Endothelial cell of umbilical vein (primary cell): Measurements from ENCODE around the gene CLSTN2.

Experiments used
- MYC ChIP-seq: IDR thresholded peaks from one replicate; pipeline ENCODE4 v1.6.1; 2011; ENCODE audit warnings: mild to moderate bottlenecking, low read depth, low read length
- POLR2A ChIP-seq: IDR thresholded peaks from 2 replicates; pipeline ENCODE4 v1.6.1; 2012; ENCODE audit warnings: low read depth, mild to moderate bottlenecking, control low read depth, low read length
- POLR2AphosphoS5 ChIP-seq: IDR thresholded peaks from 2 replicates; pipeline ENCODE4 v1.6.1; 2012; ENCODE audit warnings: low read depth, mild to moderate bottlenecking, control low read depth, low read length, moderate library complexity; ENCODE audit not compliant: insufficient read depth
- TF ChIP-seq, protein P1 (sequence below), 2 donors: IDR thresholded peaks; 1 replicate in 1 of 2; 2 replicates in 1 of 2; pipeline ENCODE4 v1.5.1; 2011; ENCODE audit warnings: low read length in 2 of 2, mild to moderate bottlenecking in 2 of 2, moderate library complexity in 2 of 2, control low read depth in 1 of 2, inconsistent platforms in 1 of 2, low read depth in 1 of 2; ENCODE audit not compliant: insufficient read depth in 1 of 2; ENCODE audit errors: extremely low read depth in 1 of 2

DNA sequence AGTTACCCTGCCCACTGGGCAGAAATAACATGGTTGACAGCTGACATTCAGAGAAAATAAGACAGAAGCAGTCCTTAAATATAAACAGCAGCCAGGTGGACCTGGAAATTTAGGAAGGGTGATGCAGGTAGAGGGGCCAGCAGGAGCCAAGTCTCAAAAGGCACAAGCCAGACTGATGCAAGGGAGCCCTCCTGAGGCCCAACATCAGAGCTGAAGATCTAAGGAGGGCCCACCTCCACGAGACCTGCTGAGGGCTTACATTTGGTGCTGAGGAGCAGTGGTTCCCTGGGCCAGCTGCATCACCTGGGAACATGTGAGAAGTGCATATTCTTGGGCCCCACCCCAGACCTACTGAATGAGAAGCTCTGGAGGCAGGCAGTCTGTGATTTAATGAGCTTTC, 637.3 kb downstream of the CLSTN2 start:
- TF ChIP-seq, protein P1, sequence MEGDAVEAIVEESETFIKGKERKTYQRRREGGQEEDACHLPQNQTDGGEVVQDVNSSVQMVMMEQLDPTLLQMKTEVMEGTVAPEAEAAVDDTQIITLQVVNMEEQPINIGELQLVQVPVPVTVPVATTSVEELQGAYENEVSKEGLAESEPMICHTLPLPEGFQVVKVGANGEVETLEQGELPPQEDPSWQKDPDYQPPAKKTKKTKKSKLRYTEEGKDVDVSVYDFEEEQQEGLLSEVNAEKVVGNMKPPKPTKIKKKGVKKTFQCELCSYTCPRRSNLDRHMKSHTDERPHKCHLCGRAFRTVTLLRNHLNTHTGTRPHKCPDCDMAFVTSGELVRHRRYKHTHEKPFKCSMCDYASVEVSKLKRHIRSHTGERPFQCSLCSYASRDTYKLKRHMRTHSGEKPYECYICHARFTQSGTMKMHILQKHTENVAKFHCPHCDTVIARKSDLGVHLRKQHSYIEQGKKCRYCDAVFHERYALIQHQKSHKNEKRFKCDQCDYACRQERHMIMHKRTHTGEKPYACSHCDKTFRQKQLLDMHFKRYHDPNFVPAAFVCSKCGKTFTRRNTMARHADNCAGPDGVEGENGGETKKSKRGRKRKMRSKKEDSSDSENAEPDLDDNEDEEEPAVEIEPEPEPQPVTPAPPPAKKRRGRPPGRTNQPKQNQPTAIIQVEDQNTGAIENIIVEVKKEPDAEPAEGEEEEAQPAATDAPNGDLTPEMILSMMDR (IDR thresholded peaks at IDR 0.05; ENCODE audit: extremely low read depth in 1 of 2, insufficient read depth in 1 of 2, low read depth in 1 of 2, low read length in 2 of 2), result no peak
- TF ChIP-seq POLR2AphosphoS5 (no peak), MYC (no peak), POLR2A (no peak)
